Liver (tissue), 3 donors: Measurements from ENCODE around the gene ARL4A.

Experiments
- TAF1 ChIP-seq: conservative IDR thresholded peaks from 2 replicates; pipeline ENCODE4 v1.6.1; 2016; ENCODE audit warnings: antibody characterized with exemption, mild to moderate bottlenecking
- TF ChIP-seq, protein P1 (sequence below): fragments of 150-350 bp; IDR thresholded peaks from 2 replicates; pipeline ENCODE4 v1.5.1; 2017; ENCODE audit warnings: improper control_type of control experiment, low read depth, low read length; ENCODE audit not compliant: missing input control
- donor health status: healthy.
- donor health status: healthy.

DNA sequence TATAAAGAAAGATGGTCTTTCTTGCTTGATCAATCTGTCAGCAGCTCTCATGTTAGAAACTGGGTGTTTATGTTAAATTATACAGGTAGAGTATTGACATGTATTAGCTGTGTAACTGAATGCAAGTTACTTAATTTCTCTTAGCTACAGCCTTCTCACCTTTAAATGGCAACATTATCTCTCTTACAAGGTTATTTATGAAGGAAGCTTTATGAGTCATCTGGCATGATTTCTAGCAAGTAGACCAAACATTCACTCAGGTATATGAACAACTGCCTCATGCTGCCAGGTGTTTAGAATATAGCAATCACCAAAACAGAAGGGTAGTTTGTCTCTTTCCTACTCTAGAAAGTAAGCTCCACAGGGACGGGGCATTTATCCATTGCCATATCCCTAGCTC lies 8.5 kb downstream of the ARL4A start:
- TF ChIP-seq, protein P1, sequence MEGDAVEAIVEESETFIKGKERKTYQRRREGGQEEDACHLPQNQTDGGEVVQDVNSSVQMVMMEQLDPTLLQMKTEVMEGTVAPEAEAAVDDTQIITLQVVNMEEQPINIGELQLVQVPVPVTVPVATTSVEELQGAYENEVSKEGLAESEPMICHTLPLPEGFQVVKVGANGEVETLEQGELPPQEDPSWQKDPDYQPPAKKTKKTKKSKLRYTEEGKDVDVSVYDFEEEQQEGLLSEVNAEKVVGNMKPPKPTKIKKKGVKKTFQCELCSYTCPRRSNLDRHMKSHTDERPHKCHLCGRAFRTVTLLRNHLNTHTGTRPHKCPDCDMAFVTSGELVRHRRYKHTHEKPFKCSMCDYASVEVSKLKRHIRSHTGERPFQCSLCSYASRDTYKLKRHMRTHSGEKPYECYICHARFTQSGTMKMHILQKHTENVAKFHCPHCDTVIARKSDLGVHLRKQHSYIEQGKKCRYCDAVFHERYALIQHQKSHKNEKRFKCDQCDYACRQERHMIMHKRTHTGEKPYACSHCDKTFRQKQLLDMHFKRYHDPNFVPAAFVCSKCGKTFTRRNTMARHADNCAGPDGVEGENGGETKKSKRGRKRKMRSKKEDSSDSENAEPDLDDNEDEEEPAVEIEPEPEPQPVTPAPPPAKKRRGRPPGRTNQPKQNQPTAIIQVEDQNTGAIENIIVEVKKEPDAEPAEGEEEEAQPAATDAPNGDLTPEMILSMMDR, result no peak
- TF ChIP-seq TAF1, result no peak
